ENCODE data around the gene MGME1. TPM values are rescaled to one million over a fixed set of nuclear protein-coding genes. Genes with fewer than 3 reads are reported as not detected.

MGME1 gene
- total and polyA plus RNA-seq, 2 of the 13 experiments (the other 11 are each of a cell fraction or from before 2014, with no cell fraction given), result 36.7 to 66.6 TPM

DNA sequence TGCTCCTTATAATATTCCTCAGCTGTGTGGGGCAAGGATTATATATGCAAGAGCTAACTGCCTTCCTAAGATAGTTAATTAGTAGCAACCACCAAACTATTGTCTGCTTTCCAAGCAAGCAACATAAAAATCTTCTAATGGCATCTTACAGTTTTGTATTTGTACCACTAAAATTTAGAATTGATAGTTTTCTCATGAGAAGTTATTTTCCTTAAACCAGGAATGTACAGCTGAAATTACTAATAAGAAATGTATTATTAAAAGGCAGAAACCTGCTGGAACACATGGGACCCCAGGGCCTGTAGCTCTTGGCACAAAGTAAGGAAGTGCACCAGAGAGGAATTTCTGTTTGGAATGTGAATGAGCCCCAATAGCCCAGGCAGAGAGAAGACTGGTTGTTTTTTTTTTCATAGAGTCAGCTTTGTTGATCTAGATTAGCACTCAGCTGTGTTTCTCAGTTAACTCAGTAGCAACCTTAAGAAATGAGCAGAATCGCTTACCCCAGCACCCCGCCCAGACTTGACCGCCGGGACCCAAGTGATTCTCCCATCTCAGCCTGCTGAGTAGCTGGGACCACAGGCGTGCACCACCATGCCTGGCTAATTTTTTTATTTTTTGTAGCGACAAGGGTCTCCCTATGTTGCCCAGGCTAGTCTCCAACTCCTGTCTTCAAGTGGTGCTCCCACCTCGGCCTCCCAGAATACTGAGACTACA lies 2.6 kb downstream of the MGME1 start (continued):
- TF ChIP-seq ZNF710 (CRISPR knock-in tag; IDR thresholded peaks at IDR 0.05; ENCODE audit: borderline replicate concordance), result no peak
- no peak for TF ChIP-seq HNRNPL (IDR thresholded peaks at IDR 0.05; ENCODE audit: low read depth, low read length)
- TF ChIP-seq FOXP1 (IDR thresholded peaks at IDR 0.05), result no peak
- TF ChIP-seq FOXP1 (CRISPR knock-in tag; IDR thresholded peaks at IDR 0.05), result no peak
- TF ChIP-seq ZNF580 (CRISPR knock-in tag; IDR thresholded peaks at IDR 0.05; ENCODE audit: borderline replicate concordance, low read depth), result no peak
- no peak for TF ChIP-seq RNF219 (CRISPR knock-in tag; IDR thresholded peaks at IDR 0.05)
- TF ChIP-seq, protein P1, sequence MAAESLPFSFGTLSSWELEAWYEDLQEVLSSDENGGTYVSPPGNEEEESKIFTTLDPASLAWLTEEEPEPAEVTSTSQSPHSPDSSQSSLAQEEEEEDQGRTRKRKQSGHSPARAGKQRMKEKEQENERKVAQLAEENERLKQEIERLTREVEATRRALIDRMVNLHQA (CRISPR knock-in tag; IDR thresholded peaks at IDR 0.05), result no peak
- no peak for TF ChIP-seq ZFYVE20 (CRISPR knock-in tag; IDR thresholded peaks at IDR 0.05; ENCODE audit: borderline replicate concordance, low read depth)
- TF ChIP-seq RFX5 (IDR thresholded peaks at IDR 0.05; ENCODE audit: low read depth, low read length), result no peak
- TF ChIP-seq ZNF296 (CRISPR knock-in tag; conservative IDR thresholded peaks at IDR 0.05), result no peak

All from HepG2 (cell line).